Spinal cord (tissue), 10 donors: ENCODE results near the gene TMEM184B. TPM values are rescaled to one million over a fixed set of nuclear protein-coding genes. Genes with fewer than 3 reads are reported as not detected.
A peak's percentile ranks its signal among the peaks of the same experiment; 100 is the strongest.
"Not testable (repeated sequence)": the region's sequence is repeated elsewhere in the genome, so short reads cannot be mapped to it uniquely, and the experiment has no call there.

Experiments
- DNase-seq, 6 donors: peaks; one replicate each; pipeline versions ENCODE4 v3.0.0 to v3.0.0-alpha.2; 2013 to 2015; ENCODE audit warnings: low spot score in 6 of 6, low read depth in 4 of 6
- H3K27ac ChIP-seq: one replicate; pipeline ENCODE4 v1.5.1; 2013; ENCODE audit warnings: low read depth, low read length, control low read depth
- H3K27me3 ChIP-seq: one replicate; pipeline ENCODE4 v1.6.1; 2013; ENCODE audit warnings: low read length; ENCODE audit not compliant: control insufficient read depth, insufficient read depth
- H3K36me3 ChIP-seq: one replicate; pipeline ENCODE4 v1.6.1; 2013; ENCODE audit warnings: low read length; ENCODE audit not compliant: control insufficient read depth, insufficient read depth
- H3K4me1 ChIP-seq: one replicate; pipeline ENCODE4 v1.6.1; 2013; ENCODE audit warnings: low read length; ENCODE audit not compliant: control insufficient read depth, insufficient read depth
- H3K4me3 ChIP-seq: one replicate; pipeline ENCODE4 v1.5.1; 2013; ENCODE audit warnings: low read depth, low read length, control low read depth
- H3K9me3 ChIP-seq: one replicate; pipeline ENCODE4 v1.6.1; 2013; ENCODE audit warnings: low read length; ENCODE audit not compliant: control insufficient read depth, insufficient read depth
- WGBS: methylation state at CpG from one replicate; pipeline ENCODE4 v1.1.5; 2013; ENCODE audit warnings: missing lambda C conversion rate; ENCODE audit not compliant: insufficient coverage; 5-methylcytosine and 5-hydroxymethylcytosine counted together
- polyA plus RNA-seq, 2 donors: library from polyadenylated mRNA; unstranded; fragments of 120-200 nt; gene quantifications; one replicate each; pipeline ENCODE4 v1.2.1, GENCODE V29; 2013; ENCODE audit not compliant: insufficient read length in 2 of 2
- total RNA-seq, 2 donors: library from RNA; depleted of rRNA in 1 of 2; stranded (reverse); fragments of 120-200 nt in 1 of 2; fragments of >200 nt in 1 of 2; gene quantifications; one replicate each; pipeline versions ENCODE4 v1.2.3 to v1.2.4, GENCODE V29; 2013 to 2014
- donor health status: healthy.

TMEM184B gene
- total and polyA plus RNA-seq, 4 donors, result 15.6 to 85.6 (median 41.5) TPM

DNA sequence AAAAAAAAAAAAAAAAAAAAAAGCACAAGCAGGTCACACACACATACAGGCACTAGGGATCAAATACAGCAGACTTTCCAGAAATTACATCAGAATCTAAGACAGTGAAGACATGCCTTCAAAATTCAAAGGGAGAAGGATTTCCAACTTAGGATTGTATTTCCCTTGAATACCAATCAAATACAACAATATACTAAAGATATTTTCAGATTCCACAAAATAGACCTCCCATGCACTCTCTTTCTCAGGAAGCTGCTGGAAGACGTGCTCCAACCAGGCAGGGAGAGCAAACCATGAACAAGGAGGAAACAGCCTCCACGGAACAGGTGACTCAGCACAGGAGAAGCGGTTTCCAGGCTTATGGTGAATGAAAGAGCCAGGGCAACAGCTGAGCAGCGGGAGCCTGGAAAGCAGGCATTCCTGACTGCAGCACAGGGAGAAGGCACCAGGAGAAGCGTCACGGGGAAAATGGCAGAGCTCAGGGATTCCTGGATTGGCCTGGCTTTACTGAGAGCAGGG, 32.0 kb downstream of the TMEM184B start:
- Histone ChIP-seq H3K27me3 (no peaks in the 10 kb centered on the region), H3K4me3 (no peak overlapping the region), H3K36me3 (peaks cover 71% of the 10 kb centered on the region), H3K9me3 (no peaks in the 10 kb centered on the region), H3K4me1 (peaks cover 62% of the 10 kb centered on the region), H3K27ac (peak overlapping the region; percentile 16)
- DNase-seq, result peak in 1 of 6 donors; percentile 37
- 47% methylated on average over 6 of the region's 6 CpGs for WGBS

DNA sequence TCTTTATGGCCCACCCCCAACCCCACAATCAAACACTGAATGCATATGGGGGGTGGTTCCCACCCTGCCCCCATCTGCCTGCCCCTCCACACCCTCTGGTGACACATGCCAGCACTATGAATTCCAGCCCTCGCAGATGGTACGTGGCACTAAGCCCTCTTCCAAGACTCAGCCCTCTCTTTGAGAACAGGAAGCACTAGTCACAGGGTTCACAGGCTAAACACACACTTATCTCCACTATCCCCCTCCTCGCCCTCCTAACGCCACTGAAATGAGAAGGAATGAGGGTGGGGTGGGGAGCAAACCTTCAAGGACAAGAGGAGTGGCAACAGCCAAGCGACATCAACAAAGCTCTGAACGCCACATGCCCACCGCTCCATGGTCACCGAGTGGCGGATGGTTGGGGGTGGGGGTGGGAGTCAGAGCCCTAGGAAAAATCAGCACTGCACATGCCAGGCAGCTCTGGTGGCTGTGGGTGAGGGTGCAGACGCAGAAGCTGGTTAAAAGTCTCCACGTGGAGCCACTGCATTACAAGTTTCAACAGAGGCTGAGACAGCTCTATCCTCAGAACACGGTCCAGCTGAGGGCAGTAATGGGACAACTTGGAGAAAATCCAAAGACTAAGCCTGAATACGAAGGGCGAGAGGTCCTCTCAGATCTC, 33.6 kb downstream of the TMEM184B start:
- Histone ChIP-seq H3K4me3 (no peak overlapping the region), H3K27me3 (no peaks in the 10 kb centered on the region), H3K4me1 (peaks cover 61% of the 10 kb centered on the region), H3K36me3 (peaks cover 71% of the 10 kb centered on the region), H3K9me3 (no peaks in the 10 kb centered on the region), H3K27ac (peak overlapping the region; percentile 70)
- WGBS, result 28% methylated on average over 8 of the region's 14 CpGs
- peak in 2 of 6 donors; percentile 58 to 83 for DNase-seq

DNA sequence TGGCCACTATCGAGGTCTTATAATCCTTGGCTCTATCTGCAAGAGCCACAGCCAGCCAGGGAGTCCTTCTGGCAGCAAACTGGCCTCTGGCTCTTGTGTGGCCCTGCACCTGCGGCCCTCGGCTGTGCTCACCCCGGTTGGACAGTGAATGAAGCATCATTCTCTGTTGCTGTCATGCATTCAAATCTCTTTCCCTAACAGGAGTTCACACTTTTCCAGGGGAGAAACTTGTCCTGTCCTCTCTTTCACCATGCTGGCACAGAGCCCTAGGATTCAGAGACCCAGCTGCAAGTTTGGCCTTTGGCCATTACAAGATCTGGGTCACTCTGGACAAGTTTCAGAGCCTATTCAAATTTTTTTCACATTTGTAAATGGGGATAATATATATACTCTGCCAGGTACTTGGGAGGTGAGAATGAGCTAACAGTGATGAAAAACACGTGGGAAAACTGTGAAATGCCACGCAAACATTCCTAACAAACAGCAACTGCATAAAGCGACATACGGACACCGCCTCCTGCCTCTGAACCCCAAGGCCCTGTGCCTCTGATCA, 34.2 kb downstream of the TMEM184B start:
- Histone ChIP-seq H3K4me3 (no peak overlapping the region), H3K9me3 (no peaks in the 10 kb centered on the region), H3K36me3 (peaks cover 71% of the 10 kb centered on the region), H3K27ac (peak overlapping the region; percentile 70), H3K27me3 (no peaks in the 10 kb centered on the region), H3K4me1 (peaks cover 54% of the 10 kb centered on the region)
- WGBS, result 48% methylated on average over 9 of the region's 9 CpGs
- DNase-seq, result peak in 2 of 6 donors; percentile 55 to 79

DNA sequence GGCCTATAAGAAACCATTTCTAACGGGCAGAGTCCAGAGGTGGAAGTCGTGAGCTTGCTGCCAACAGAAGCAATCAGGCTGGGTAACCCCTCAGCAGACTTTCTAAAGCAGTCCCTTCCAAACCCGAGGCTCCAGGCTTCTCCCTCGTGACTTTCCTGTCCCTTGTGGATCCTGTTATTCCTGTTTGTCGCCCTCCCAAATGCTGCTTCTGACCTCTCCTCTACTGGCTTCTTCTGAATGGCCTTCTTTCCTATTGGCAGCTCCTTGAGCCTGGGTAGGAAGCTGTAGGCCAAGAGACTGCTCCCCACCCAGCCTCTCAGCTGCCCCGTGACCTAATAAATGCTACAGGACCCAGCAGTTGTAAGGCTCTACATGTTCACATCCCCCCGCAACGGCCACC, 36.0 kb downstream of the TMEM184B start:
- DNase-seq, result no peak
- H3K27ac ChIP-seq, result no peak overlapping the region
- H3K36me3 ChIP-seq, result peaks cover 77% of the 10 kb centered on the region
- no peaks in the 10 kb centered on the region for H3K9me3 ChIP-seq
- 88% methylated on average over 8 of the region's 8 CpGs for WGBS
- H3K4me1 ChIP-seq, result peaks cover 38% of the 10 kb centered on the region
- no peak overlapping the region for H3K4me3 ChIP-seq
- no peaks in the 10 kb centered on the region for H3K27me3 ChIP-seq

DNA sequence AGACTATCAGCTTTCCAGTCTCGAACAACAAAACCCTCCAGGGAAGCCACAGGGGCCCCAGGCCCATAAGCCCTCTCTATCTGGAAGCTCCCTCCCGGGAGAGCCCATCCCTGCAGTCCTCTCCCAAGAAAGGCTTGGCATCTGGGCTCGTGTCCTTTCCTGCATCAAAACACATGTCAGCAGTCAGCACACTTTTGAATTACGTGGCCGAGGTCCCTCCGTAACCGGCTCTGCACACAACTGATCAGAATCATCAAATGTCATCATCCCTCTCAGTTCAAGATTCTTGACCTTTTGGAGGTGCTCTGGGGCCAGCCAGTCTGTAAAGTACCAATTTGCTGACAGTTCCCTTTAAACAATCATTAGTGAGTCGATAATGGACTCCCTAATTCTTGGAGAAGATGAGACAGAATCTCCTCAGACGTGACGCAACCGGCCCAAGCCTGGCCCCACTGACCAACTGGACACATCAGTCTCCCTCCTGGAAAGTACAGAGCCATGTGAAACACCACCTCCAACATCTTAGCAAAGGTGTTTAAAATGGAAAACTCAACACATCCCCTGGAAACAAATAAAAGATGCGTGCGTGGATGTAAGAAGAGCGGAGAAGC, 37.5 kb downstream of the TMEM184B start:
- Histone ChIP-seq H3K36me3 (peaks cover 89% of the 10 kb centered on the region), H3K27ac (no peak overlapping the region), H3K9me3 (no peaks in the 10 kb centered on the region), H3K4me3 (no peak overlapping the region), H3K4me1 (peaks cover 29% of the 10 kb centered on the region), H3K27me3 (no peaks in the 10 kb centered on the region)
- WGBS, result 80% methylated on average over 13 of the region's 14 CpGs
- DNase-seq, result no peak

DNA sequence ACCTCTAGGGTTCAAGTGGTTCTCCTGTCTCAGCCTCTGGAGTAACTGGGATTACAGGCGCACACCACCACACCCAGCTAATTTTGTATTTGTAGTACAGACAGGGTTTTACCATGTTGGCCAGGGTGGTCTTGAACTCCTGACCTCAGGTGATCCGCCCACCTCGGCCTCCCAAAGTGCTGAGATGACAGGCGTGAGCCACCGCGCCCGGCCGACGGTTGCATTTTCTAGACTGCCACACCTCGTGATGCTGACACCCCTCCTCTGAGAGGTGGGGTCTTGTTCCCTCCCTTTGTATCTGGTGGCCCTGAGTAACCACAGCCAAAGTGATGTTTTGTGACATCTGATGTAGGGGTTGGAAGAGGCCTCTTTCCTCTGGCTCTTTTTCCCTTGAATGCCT, 39.0 kb downstream of the TMEM184B start:
- H3K36me3 ChIP-seq, result peaks cover 93% of the 10 kb centered on the region
- H3K27ac ChIP-seq, H3K4me3 ChIP-seq, H3K9me3 ChIP-seq, DNase-seq, H3K27me3 ChIP-seq: not testable (repeated sequence)
- WGBS, result 97% methylated on average over 9 of the region's 10 CpGs
- H3K4me1 ChIP-seq, result peaks cover 22% of the 10 kb centered on the region

DNA sequence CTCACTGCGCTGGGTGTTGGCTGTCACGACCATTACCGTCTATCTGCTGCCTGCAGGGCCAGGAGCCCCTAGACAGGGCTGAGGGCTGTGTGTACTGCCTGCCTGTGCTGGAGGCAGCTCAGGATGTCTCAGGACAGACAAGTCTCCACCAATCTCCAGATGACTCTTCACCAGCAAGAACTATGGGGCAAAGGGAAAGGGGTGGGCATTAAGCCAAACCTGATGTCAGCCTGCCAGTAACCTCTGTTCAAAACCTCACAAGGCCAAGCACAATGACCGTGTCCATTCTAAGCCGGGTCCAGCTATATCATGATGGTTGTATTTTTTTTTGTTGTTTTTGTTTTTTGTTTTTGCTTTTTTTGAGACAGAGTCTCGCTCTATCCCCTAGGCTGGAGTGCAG, 39.4 kb downstream of the TMEM184B start:
- Histone ChIP-seq H3K9me3 (no peaks in the 10 kb centered on the region), H3K4me3 (no peak overlapping the region), H3K27me3 (no peaks in the 10 kb centered on the region), H3K36me3 (peaks cover 93% of the 10 kb centered on the region), H3K4me1 (peaks cover 21% of the 10 kb centered on the region), H3K27ac (no peak overlapping the region)
- DNase-seq, result no peak
- WGBS, result 89% methylated on average over 3 of the region's 6 CpGs

DNA sequence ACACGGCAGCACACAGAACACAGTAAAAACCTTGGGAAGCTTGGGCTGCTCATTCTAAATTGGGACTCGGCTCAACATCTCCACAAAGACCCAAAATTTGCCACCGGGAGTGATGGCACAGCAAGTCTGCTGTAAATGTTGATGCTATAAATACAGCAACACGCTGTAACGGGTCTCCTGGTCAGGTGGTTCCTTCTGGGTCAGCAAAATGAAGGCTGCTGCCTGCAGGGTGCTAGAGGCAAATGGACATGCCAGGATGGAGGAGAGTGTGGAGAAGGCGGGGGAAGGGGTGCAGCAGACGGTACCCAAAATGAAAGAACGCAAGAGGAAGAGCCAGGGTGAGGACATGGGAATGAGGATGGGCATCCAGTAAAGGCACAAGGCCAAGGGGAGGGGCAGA, 40.6 kb downstream of the TMEM184B start:
- 75% methylated on average over 6 of the region's 8 CpGs for WGBS
- no peaks in the 10 kb centered on the region for H3K27me3 ChIP-seq
- H3K4me1 ChIP-seq, result peaks cover 17% of the 10 kb centered on the region
- no peaks in the 10 kb centered on the region for H3K9me3 ChIP-seq
- no peak for DNase-seq
- H3K36me3 ChIP-seq, result peaks cover 95% of the 10 kb centered on the region
- H3K4me3 ChIP-seq, result no peak overlapping the region
- no peak overlapping the region for H3K27ac ChIP-seq

DNA sequence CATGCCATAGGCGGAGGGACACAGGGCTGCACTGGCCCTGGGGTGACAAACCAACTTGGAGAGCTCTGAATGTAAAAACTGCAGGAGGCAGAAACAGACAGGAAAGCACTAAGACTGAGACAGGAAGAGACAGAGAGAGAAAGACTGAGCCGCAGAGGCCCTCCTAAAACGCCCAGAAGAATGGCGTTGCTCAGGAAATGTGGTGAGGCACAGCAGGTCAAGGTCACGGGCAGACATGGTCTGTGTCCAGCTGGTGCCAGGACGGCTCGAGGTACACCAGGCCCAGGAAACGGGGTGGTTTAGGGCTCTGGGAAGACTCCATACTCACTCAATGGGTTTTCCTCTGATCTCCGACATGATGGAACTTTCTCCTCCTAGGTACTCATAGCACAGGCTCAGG, 41.9 kb downstream of the TMEM184B start:
- Histone ChIP-seq H3K4me3 (no peak overlapping the region), H3K27ac (no peak overlapping the region), H3K4me1 (peaks cover 17% of the 10 kb centered on the region), H3K36me3 (peaks cover 95% of the 10 kb centered on the region), H3K9me3 (no peaks in the 10 kb centered on the region), H3K27me3 (no peaks in the 10 kb centered on the region)
- no peak for DNase-seq
- WGBS, result 96% methylated on average over 8 of the region's 9 CpGs
